GM18502 (cell line): ENCODE results near the gene GAB1.

ENCODE experiments used
- ATAC-seq: cut with Tn5 transposase; IDR thresholded peaks from one replicate; pipeline ENCODE4 v1.9.1; 2021; ENCODE audit warnings: mild to moderate bottlenecking; ENCODE audit not compliant: unreplicated experiment, poor library complexity

Gene GAB1

GRCh38 chr4:143383005-143383574, 46.4 kb downstream of the GAB1 start:
- no peak for ATAC-seq

GRCh38 chr4:143384381-143384994, 47.8 kb downstream of the GAB1 start:
- no peak for ATAC-seq

DNA sequence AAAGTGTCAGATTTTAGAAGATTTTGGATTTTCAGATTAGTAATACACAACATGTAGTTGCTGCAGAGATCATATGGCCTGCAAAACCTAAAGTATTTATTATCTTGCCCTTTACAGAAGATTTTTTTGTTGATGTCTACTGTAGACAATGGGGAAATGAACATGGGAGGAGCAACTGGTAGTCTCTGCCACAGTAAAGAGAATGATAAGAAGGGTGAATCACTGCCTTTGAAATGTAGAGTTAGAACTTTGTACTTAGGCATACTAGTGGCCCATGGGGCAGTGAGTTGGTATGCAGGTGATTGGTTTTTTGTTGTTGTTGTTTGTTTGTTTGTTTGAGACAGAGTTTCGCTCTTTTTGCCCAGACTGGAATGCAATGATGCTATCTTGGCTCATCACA, 50.1 kb downstream of the GAB1 start:
- no peak for ATAC-seq

DNA sequence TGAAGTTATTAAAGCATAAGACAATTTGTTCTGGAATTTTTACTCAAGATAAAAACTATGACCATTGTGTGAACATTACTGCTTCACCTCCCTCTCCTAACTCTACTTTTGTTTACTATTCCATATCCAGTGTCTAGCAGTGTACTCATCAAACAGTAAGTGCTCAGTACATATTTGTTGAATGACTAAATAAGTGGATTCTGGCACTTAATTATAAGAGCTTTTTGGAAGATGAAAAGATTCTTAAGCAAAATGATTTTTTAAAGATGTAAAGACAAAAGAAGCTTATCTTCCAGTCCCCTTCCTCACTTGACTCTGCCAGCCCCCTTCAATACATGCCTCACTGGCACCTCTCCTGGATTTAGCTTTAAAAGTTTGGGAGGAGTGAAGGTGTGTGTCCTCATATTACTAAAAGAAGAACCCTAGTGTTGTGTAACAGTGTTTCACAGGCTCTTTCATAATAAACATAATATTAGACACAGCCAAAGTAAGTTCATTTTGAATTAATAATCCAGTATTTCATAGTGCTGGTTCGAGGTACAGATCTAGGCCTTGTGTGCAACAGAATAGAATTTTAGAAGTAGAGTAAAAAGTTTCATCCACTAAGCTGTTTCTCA, 53.0 kb downstream of the GAB1 start:
- ATAC-seq = no peak

DNA sequence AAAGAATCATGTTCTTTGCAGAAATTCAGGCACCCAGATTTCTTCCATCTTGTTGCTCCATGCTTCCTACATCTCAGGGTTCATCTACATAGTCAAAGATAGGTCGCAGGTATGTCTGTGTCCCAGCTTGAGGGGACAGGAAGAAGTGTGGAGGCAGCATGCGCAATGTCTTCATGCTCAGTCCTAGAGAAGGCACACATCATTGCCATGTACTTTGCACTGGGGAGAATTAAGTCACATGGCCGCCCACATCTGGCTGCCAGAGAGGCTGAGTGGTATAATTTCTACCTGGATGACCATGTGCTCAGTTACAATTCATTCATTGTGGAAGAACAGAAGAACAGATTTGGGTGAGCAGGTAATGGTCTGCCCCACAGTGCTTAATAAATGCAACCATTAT, 54.1 kb downstream of the GAB1 start:
- ATAC-seq = no peak

GRCh38 chr4:143391261-143391660, 54.6 kb downstream of the GAB1 start:
- ATAC-seq = no peak

- ATAC-seq = no peak
Measured at GRCh38 chr4:143391895-143392294, 55.2 kb downstream of the GAB1 start.

- no peak for ATAC-seq
Measured at GRCh38 chr4:143393195-143393594, 56.5 kb downstream of the GAB1 start.

DNA sequence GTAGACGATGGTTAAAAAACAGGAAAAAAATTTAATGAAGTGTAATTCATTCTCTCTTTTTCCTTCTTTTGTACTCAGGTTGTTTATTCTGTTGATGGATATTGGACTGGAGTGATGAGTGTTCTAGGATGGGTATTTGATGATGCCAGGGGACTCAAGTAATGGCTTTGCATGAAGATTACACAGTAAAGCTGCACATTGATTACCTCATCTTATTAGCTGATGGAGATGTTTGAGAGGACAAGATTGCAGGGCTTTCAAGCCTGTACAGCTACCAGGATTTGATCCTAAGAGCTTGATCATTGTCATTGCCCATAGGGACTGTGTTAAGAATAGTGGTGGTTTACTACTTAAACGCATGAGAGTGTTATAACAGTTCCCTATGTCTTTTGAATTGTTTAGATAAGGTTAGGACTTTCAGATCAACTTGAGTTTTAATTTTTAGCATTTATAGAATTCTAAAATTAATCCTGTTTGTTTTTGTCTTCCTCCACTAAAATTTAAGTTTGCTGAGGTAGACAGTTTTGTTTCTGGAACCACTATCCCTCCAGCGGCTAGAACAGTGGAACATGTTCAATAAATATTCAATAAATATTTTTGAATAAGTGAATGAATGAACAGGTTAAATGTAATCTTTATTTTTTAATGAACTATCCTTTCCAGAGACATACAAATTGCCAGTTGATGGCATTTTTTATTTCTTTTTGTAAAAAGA, 58.2 kb downstream of the GAB1 start:
- no peak for ATAC-seq

GRCh38 chr4:143396695-143397094, 60.0 kb downstream of the GAB1 start:
- no peak for ATAC-seq

GRCh38 chr4:143397335-143397734, 60.7 kb downstream of the GAB1 start:
- no peak for ATAC-seq

- no peak for ATAC-seq
Measured at GRCh38 chr4:143397887-143398286, 61.2 kb downstream of the GAB1 start.

- peak; percentile 66 for ATAC-seq
Measured at GRCh38 chr4:143399113-143399949, 62.7 kb downstream of the GAB1 start.

DNA sequence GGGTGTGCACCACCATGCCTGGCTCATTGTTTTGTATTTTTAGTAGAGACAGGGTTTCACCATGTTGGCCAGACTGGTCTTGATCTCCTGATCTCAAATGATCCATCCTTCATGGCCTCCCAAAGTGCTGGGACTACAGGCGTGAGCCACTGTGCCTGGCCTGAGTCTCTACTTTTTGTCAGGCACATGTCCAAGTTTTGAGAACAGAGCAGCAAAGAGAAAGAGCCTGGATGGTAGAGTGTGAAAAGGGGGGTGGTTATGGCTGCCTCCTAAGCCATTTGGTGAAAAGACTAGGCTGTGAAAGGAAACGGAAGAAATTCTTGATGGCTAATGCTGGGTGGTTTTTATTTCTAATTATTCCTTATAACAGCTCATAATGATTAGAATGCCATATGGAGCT, 63.4 kb downstream of the GAB1 start:
- no peak for ATAC-seq

DNA sequence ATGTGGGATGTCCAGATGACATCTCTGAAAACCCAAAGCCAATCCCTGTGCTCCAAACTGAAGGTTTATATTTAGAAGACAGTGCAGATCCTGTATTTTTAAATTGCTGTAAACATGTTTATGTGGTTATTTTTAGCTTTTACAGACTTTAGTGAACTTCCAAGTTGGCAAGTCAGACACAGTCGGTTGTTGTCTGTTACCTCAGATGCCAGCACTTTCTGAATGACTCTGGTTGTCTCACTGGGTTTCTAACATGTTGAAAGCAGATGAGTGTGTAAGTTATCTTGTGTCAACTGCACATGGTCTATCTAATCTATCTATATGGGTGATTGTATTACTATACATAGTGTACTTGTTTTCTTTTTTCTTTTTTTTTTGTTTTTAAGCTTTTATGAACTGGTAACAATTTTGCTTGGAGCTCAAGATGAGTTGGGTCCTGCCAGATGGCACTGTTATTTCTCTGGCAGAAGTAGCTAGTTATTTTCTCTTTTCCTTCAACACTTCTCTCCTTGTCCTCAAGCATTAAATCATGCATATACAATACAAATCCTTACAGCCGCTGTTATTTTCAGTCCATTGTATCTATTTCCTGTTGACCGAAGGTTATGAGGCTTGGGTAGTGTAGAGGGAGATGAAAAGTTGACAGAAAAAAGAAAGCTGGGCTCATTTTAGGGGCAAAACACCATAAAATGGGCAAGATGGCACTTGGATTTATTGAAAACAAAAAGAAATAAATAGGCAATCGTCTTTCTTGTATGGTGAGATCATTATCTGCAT, 66.3 kb downstream of the GAB1 start:
- ATAC-seq = no peak

DNA sequence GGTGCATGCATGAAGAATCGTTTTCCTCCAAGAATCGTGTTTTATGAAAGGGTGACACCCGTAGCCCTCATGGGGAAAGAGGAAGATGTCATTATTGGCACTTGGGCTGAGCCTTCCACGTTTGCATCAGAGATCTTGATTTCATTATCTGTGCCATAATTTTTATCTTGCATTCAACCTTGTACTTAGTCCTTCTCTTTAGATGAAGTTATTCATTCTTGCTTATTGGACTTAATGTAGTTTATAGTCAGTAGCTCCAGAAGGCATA, 66.8 kb downstream of the GAB1 start:
- no peak for ATAC-seq

- ATAC-seq = peak; percentile 93
Measured at GRCh38 chr4:143404555-143404954, 67.9 kb downstream of the GAB1 start.

DNA sequence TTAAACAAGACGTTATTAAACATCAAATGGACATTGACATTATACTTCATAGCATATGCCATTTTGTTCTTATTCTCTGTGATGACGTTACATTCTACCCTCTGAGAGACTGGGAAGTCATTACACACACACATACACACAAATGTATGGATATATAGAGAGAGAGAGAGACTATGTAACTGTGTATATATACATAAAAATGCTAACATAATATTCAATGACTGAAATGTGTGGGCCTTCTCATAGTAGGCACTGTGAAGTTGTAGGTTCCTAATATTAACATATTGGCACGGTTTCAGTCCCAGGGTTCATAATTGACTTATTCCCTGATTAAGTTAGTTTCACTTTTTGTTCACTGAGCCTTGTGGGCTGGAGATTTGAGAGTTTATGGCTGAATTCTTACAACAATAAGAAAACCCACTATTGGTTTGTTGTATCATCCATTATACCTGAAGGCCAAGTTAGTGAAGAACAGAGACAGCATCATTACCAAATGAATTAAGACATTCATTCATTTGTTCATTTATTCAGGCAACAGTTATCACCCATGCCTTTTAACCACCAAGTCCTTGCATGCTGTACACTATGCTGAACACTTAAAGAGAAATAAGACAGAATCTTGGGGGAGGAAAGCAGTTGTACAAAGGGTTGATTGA, 68.5 kb downstream of the GAB1 start:
- no peak for ATAC-seq

- ATAC-seq = no peak
Measured at GRCh38 chr4:143406523-143406922, 69.8 kb downstream of the GAB1 start.

DNA sequence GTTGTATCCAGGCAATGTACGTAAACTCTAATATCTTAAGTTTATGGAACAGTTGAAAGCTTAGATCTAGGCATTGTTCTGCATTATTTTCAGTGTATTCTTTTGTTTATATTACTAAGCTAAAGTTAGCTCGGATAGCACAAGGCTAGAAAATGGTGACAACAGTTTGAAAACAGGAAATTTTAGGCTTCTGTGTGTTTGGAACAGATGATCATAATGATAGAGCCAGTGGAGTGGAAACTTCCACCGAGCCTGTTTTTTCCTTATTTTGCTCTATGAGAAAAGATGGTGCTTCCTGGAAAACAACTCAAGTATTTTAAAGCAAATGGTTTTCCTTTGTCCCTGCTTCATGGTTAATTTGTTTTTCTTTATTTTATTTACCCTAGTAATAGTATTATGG, 70.8 kb downstream of the GAB1 start:
- no peak for ATAC-seq
